Mesendoderm (in vitro differentiated cells): ENCODE data around the gene PPP1R14C.
"Not testable (repeated sequence)": the region's sequence is repeated elsewhere in the genome, so short reads cannot be mapped to it uniquely, and the experiment has no call there.

Source experiments
- DNase-seq: peaks from one replicate; pipeline ENCODE4 v3.0.0; 2013
- H2AK5ac ChIP-seq: 2 replicates; pipeline ENCODE4 v1.6.1; 2013; ENCODE audit warnings: low read length, inconsistent platforms
- H2BK120ac ChIP-seq: 2 replicates; pipeline ENCODE4 v1.6.1; 2013; ENCODE audit warnings: low read depth, mild to moderate bottlenecking, low read length, moderate library complexity, mixed read lengths
- H2BK15ac ChIP-seq: replicated peaks from 2 replicates; pipeline ENCODE4 v1.6.1; 2013; ENCODE audit warnings: low read depth, mild to moderate bottlenecking, moderate library complexity
- H2BK5ac ChIP-seq: 2 replicates; pipeline ENCODE4 v1.6.1; 2013; ENCODE audit warnings: low read length, inconsistent platforms
- H3K18ac ChIP-seq: 2 replicates; pipeline ENCODE4 v1.6.1; 2013; ENCODE audit warnings: mild to moderate bottlenecking, low read length, mixed read lengths
- H3K23ac ChIP-seq: one replicate; pipeline ENCODE4 v1.6.1; 2013; ENCODE audit warnings: low read length
- H3K27ac ChIP-seq: 2 replicates; pipeline ENCODE4 v1.5.1; 2013; ENCODE audit warnings: low read depth, mild to moderate bottlenecking, inconsistent platforms, low read length, moderate library complexity
- H3K27me3 ChIP-seq: 2 replicates; pipeline ENCODE4 v1.6.1; 2013; ENCODE audit warnings: low read length, control low read depth, mild to moderate bottlenecking, inconsistent platforms; ENCODE audit not compliant: insufficient read depth, poor library complexity
- H3K36me3 ChIP-seq: 2 replicates; pipeline ENCODE4 v1.6.1; 2013; ENCODE audit warnings: low read length, inconsistent platforms; ENCODE audit not compliant: control insufficient read depth, insufficient read depth
- H3K4ac ChIP-seq: one replicate; pipeline ENCODE4 v1.6.1; 2013; ENCODE audit warnings: low read depth, mild to moderate bottlenecking, low read length, moderate library complexity
- H3K4me1 ChIP-seq: 2 replicates; pipeline ENCODE4 v1.6.1; 2013; ENCODE audit warnings: low read depth, low read length, inconsistent platforms; ENCODE audit not compliant: control insufficient read depth
- H3K4me2 ChIP-seq: 2 replicates; pipeline ENCODE4 v1.6.1; 2013; ENCODE audit warnings: low read length
- H3K4me3 ChIP-seq: 2 replicates; pipeline ENCODE4 v1.5.1; 2013; ENCODE audit warnings: mild to moderate bottlenecking, low read length
- H3K56ac ChIP-seq: one replicate; pipeline ENCODE4 v1.6.1; 2013; ENCODE audit warnings: low read length
- H3K79me1 ChIP-seq: 2 replicates; pipeline ENCODE4 v1.6.1; 2013; ENCODE audit warnings: low read length, inconsistent platforms
- H3K79me2 ChIP-seq: 2 replicates; pipeline ENCODE4 v1.6.1; 2013; ENCODE audit warnings: mild to moderate bottlenecking, low read length; ENCODE audit not compliant: control insufficient read depth, insufficient read depth
- H3K9ac ChIP-seq: 2 replicates; pipeline ENCODE4 v1.6.1; 2013; ENCODE audit warnings: low read length, inconsistent platforms
- H4K5ac ChIP-seq: one replicate; pipeline ENCODE4 v1.6.1; 2013; ENCODE audit warnings: low read length
- H4K8ac ChIP-seq: one replicate; pipeline ENCODE4 v1.6.1; 2013; ENCODE audit warnings: low read depth, mild to moderate bottlenecking, control low read depth, low read length, moderate library complexity
- WGBS: extraction: QIAGEN DNeasy Blood & Tissue Kit; methylation state at CpG from one replicate; pipeline ENCODE4 v1.1.7; 2013; ENCODE audit warnings: low lambda C conversion rate, missing lambda C conversion rate; ENCODE audit not compliant: insufficient coverage; ENCODE audit errors: extremely low coverage; 5-methylcytosine and 5-hydroxymethylcytosine counted together

PPP1R14C gene

DNA sequence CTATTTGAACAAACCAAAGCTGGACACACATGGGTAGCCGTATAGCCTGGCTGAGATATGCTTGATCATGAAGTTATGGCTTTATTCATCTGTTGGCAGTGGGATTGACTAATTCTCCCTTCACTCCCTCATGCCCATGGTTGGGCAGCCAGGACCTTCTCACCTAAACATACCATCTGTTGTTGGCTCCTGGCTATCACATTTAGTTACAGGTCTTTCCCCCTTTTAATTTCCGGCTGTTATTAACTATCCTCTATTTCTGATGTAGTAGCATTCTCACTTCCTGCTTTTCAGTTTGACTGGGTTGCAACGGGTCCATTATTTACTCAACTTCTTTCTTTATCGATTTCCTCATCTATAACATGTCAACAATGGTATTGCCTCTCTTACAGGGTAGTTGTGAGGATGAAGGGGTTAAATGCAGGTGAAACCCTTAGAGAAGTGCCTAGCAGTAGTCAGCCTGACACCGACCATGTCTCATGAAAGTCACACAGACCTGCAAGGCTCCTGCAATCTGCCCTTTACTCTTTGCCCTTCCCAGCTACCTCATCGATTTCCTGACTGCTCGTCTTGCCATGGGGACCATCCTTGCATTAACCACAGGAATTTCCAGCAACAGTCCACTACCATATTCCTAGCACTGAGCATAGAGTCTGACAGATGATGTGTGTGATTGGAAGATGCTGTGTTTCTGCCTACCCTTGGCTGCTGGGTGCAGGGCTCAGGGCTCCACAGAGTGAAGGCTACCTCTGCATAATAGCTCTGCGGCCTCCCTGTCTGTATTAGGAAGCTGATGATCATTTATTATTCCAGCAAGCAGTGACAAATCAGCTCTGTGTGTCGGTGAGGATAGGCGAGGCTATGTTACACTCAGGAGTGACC lies 42.2 kb downstream of the PPP1R14C start:
- Histone ChIP-seq H3K4ac (no peak overlapping the region), H3K79me2 (no peaks in the 10 kb centered on the region), H3K4me2 (no peak overlapping the region), H4K8ac (no peak overlapping the region), H3K23ac (no peak overlapping the region), H3K4me1 (no peaks in the 10 kb centered on the region), H3K18ac (no peak overlapping the region), H3K36me3 (no peaks in the 10 kb centered on the region), H3K9ac (no peak overlapping the region), H3K79me1 (no peaks in the 10 kb centered on the region), H3K4me3 (no peak overlapping the region), H2BK120ac (no peak overlapping the region), H2BK5ac (no peak overlapping the region), H4K5ac (no peak overlapping the region), H3K27me3 (no peaks in the 10 kb centered on the region), H3K27ac (no peak overlapping the region), H3K56ac (no peak overlapping the region), H2AK5ac (no peak overlapping the region), H2BK15ac (no peak overlapping the region)
- no CpG with 5 or more reads among the region's 10 CpGs for WGBS
- no peak for DNase-seq

DNA sequence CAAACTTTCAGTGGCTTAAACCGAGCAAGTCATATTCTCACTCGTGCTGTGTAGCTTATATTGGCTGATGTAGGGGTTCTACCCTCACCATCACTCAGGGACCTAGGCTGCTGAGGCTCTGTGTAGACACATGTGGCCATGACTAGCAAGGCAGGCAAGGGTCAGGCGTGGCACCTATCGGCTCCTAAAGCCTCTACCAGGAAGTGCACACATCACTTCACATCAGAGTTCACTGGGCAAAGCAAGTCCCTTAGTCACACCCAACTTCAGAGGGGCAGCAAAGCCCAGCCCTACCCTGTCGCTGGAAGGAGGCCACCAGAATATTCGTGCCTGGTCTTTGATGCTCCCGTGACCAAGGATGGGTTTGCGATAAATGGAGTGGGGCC lies 42.9 kb downstream of the PPP1R14C start:
- Histone ChIP-seq H3K4me2 (no peak overlapping the region), H3K4me1 (no peaks in the 10 kb centered on the region), H3K27me3 (no peaks in the 10 kb centered on the region), H2AK5ac (no peak overlapping the region), H3K27ac (no peak overlapping the region), H2BK15ac (no peak overlapping the region), H3K79me2 (no peaks in the 10 kb centered on the region), H3K36me3 (no peaks in the 10 kb centered on the region), H4K8ac (no peak overlapping the region), H3K79me1 (no peaks in the 10 kb centered on the region), H3K18ac (no peak overlapping the region), H4K5ac (no peak overlapping the region), H2BK5ac (no peak overlapping the region), H3K4ac (no peak overlapping the region), H3K4me3 (no peak overlapping the region), H2BK120ac (no peak overlapping the region), H3K23ac (no peak overlapping the region), H3K56ac (no peak overlapping the region), H3K9ac (no peak overlapping the region)
- DNase-seq = no peak
- no CpG with 5 or more reads among the region's 8 CpGs for WGBS

DNA sequence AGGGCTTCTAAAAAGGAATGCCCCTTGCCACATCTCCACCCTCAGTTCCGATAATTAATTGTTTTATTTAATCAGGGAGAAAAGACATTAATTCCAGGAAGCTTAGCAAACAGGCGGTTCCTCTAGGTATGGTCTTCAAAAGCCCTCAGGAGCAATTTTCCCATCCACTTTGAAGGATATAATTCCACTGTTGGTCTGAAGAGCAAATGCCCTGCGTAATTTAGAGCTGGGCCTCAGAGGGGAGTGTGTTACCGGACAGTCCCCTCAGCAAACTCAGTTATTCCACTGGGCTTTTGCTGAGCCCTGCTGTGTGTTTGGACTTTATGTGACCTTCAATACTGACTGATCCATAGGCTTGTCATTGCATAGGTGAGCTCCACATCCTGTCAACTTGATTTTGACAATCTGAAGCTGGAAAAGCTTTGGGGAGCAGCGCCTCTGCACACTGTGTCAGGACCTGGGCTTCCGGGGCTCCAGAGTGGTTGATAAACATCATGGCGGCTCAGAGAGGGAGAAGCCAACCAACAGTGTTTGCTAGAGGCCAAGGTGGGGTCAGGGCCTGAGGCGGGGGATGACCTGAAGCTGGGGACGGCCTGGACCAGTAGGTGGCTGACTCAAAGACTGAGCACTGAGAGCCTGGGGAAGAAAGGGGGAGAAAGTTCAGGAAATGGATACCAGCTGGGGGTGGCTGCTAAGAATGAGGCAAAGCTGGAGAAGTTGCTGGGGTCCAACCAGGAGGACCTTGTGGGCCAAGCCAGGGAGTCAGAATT lies 43.5 kb downstream of the PPP1R14C start:
- no peak overlapping the region for H4K5ac ChIP-seq
- H3K56ac ChIP-seq = no peak overlapping the region
- no peaks in the 10 kb centered on the region for H3K79me2 ChIP-seq
- H3K4me2 ChIP-seq = no peak overlapping the region
- H2BK5ac ChIP-seq = no peak overlapping the region
- WGBS = no CpG with 5 or more reads among the region's 9 CpGs
- H3K4me1 ChIP-seq = no peaks in the 10 kb centered on the region
- no peak overlapping the region for H3K9ac ChIP-seq
- H2BK120ac ChIP-seq = no peak overlapping the region
- no peak overlapping the region for H2AK5ac ChIP-seq
- no peak overlapping the region for H3K4ac ChIP-seq
- no peak overlapping the region for H2BK15ac ChIP-seq
- H3K18ac ChIP-seq = no peak overlapping the region
- no peak overlapping the region for H3K27ac ChIP-seq
- H3K27me3 ChIP-seq = no peaks in the 10 kb centered on the region
- H3K79me1 ChIP-seq = no peaks in the 10 kb centered on the region
- no peaks in the 10 kb centered on the region for H3K36me3 ChIP-seq
- no peak overlapping the region for H4K8ac ChIP-seq
- H3K4me3 ChIP-seq = no peak overlapping the region
- DNase-seq = no peak
- no peak overlapping the region for H3K23ac ChIP-seq

DNA sequence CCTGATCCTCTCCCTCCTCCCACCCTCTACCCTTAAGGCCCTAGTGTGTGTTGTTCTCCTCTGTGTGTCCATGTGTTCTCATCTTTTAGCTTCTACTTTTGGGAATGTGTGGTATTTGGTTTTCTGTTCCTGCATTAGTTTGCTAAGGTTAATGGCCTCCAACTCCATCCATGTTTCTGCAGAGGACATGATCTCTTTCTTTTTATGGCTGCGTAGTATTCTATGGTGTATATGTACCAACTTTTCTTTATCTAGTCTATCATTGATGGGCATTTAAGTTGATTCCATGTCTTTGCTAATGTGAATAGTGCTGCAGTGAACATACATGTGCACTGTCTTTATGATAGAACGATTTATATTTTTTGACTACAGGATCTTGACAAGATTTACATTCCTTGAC lies 44.6 kb downstream of the PPP1R14C start:
- H3K9ac ChIP-seq, H2BK15ac ChIP-seq, H2BK120ac ChIP-seq, DNase-seq, H3K18ac ChIP-seq, H3K27ac ChIP-seq, H3K4me2 ChIP-seq, H3K79me2 ChIP-seq, H4K5ac ChIP-seq, H3K27me3 ChIP-seq, H3K56ac ChIP-seq, H2AK5ac ChIP-seq, H2BK5ac ChIP-seq, H3K4me1 ChIP-seq, H3K4me3 ChIP-seq, H3K4ac ChIP-seq, H3K36me3 ChIP-seq, H4K8ac ChIP-seq, H3K79me1 ChIP-seq, H3K23ac ChIP-seq: not testable (repeated sequence)
- no CpG with 5 or more reads among the region's 2 CpGs for WGBS

DNA sequence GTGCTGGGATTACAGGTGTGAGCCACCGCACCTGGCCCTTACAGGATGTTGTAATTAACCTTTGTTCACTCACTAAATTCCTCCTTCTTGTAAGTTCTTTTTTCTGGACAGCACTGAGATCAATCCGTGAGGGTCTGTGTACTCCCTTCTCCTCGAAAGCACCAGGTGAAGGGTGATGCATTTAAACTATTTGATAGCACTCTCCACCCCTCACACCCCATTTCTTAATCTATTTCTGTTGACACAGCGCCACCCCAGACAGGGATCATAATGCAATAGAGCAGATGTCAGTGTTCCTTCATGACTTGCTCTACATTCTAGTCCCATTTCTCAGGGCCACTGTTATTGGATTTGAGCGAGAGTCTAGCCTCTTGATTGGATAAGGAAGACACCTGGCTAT lies 46.3 kb downstream of the PPP1R14C start:
- Histone ChIP-seq H3K18ac (no peak overlapping the region), H3K4me2 (no peak overlapping the region)
- no CpG with 5 or more reads among the region's 5 CpGs for WGBS

More for the DNA sequence above, 46.3 kb downstream of the PPP1R14C start:
- H2BK5ac ChIP-seq = no peak overlapping the region
- DNase-seq = no peak
- H3K4me3 ChIP-seq = no peak overlapping the region
- no peaks in the 10 kb centered on the region for H3K36me3 ChIP-seq
- no peak overlapping the region for H3K27ac ChIP-seq
- H3K79me1 ChIP-seq = no peaks in the 10 kb centered on the region
- H3K23ac ChIP-seq = no peak overlapping the region
- H2BK120ac ChIP-seq = no peak overlapping the region
- no peak overlapping the region for H3K56ac ChIP-seq
- no peak overlapping the region for H3K9ac ChIP-seq
- H3K4me1 ChIP-seq = no peaks in the 10 kb centered on the region
- H4K5ac ChIP-seq = no peak overlapping the region
- H2AK5ac ChIP-seq = no peak overlapping the region
- H4K8ac ChIP-seq = no peak overlapping the region
- H3K27me3 ChIP-seq = no peaks in the 10 kb centered on the region
- no peak overlapping the region for H3K4ac ChIP-seq
- H2BK15ac ChIP-seq = no peak overlapping the region
- no peaks in the 10 kb centered on the region for H3K79me2 ChIP-seq
